ENCODE data around the gene GSAP.

The GSAP gene

GRCh38 chr7:77434570-77435275 is 18.6 kb upstream of the GSAP start:
- DNase-seq = no peak

DNA sequence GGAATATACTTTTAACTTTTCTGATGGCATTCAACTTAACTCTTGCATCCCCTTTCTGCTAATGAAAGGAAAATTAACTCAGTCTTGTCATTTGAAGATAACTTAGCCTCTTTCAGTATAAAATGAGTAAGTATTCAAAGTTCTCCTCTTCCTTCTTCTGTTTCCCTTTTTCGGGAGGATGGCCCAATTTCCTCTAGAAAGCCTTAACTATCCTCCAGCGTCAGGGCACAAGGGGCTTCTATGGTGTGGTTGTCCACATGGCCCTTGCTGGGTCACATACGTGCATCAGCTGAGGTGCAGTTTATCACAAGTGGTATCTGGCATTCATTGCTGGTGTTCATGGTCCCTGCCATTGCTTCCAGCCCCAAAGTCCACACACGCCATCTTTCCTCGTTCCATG is 17.8 kb upstream of the GSAP start:
- DNase-seq = no peak

DNA sequence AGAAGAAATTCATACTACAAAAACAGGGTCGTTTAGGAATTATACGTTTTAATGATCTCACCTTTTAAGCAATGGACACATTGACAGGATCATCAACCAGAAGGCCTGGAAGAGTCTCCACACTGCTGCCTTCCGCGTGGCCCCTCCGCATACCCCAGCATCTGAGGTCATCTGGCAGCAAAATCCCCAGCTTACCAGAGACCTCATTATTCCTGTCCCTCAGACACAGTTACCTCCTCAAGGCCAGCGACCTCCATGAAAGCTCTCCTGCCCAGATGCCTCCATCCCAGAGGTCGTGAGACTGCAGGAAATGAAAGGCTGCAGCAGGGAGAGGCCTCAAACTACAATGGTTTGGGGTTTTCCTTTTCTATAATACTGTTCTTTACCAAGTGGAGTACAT is 14.8 kb upstream of the GSAP start:
- no peak for DNase-seq

GRCh38 chr7:77428777-77429231 is 12.7 kb upstream of the GSAP start:
- no peak for DNase-seq

GRCh38 chr7:77427996-77428603 is 12.0 kb upstream of the GSAP start:
- DNase-seq = no peak

- no peak for DNase-seq
These were observed 10.4 kb upstream of the GSAP start for GRCh38 chr7:77426521-77427051.

DNA sequence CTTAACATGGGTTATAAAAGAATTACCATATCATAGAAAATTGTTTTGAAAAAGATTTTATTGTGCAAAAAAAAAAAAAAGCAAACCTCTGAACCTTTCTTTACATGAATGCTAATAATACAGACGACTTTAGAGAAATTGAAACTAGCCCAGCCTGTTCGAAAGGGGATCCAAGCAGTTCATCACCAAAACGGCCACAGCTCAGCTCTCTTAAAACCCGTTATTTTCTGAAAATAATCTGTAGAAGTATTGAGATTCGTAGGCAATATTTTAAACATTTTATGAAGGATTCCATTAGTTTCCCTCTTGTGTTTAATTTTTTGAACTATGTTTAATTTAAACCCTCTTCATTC is 9.9 kb upstream of the GSAP start:
- no peak for DNase-seq

DNA sequence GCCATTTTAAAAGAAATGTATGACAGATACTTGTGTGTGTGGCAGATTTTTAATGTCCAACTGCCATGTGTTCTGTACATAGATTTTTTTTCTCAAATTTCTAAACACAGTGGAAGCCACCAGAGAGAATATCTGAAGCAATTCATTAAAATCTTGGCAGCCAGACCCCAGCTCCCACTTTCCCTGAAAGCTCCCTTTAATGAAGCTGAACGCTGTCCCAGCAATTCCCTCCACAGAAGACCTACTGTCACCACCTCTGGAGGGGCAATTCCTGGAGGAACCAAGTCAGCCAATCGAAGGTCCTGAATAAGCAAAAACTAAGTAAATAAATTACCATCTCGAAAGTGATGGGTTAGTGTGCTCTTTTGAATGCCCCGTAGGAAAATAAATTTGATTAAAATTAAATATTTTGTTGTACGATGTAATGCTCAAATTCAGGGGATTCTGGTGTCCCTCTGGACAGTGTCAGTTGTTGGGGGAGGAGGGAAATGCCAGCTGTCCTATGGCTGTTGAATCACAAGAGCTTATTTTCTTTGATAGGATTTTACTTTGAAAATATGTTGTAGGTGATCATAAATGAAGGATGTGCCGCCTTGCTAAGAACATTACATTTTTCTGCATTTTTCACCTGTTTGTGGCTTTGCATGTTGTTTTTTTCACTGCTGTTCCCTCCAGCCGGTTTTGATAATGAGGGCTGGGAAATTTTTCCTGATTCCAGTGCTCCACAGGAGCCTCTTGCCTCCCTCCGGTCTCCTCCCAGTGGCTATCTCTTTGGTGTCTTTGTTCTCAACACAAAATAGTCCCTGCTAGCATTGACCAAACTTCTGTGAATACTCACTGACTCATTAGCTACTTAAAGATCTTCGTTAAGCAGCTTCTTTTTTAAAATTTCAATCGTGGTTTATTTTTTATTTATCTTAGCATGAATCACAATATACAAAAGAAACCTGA is 9.2 kb upstream of the GSAP start:
- DNase-seq = no peak

DNA sequence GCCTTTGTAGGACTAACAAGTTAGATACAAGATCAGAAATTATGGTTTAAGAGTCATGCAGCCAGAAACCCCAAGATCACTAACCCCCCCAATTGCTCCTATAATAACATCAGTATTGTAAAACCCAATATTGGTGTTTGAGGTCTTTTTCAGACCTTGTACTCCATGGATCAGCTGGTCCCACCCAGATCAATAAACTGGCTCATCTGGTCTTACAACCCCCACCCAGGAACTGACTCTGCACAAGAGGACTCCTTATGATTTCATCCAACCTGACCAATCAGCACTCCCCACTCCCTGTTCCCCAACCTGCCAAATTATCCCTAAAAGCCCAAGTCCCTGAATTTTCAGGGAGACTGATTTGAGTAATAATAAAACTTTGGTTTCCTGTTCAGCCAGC is 6.4 kb upstream of the GSAP start:
- no peak for DNase-seq

DNA sequence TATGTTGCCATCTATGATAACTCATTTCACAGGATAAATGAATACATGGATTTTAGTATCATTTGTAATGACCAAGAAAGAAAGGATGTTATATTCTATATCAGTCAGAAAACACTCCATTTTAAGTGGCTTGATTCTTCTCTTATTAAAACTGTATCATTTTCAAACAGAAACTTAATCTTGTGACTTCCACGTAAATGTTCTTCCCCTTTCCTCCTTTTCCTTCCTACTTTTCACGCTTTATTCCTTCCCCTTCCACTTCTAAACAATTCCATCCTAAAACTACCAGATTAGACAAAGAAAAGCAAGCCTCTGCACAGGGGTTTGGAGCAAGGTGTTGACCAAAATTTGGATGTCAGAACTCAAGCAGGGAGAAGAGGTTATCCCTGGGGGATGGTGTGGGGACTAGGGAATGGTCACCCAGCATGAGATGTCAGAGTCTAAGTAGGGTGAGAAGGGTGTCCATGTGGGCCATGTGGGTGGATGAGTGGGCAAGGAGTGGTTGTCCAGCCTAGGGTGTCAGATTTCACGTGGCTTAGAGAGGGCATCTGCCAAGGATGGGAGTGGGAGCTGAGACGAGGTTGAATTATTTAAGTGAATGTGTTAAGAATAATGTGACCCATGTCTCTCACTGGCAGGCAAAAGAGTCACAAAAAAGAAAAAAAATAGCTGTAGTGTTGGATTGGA is 5.0 kb upstream of the GSAP start:
- DNase-seq = no peak

DNA sequence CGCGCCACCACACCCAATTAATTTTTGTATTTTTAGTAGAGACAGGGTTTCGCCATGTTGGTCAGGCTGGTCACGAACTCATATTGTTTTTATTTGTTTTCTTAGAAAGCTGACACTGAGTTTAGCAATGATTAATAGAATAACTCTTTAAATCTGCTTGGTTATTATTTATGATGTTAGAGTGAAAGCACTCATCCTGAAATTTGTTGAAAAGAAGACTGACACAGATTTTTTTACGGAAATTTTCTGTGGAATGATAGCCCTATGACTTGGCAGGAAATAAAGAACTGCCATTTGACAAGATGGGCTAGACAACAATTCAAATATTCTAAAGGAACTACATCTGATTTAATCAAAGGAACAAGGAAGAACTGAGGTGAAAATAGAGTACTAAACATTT is 4.3 kb upstream of the GSAP start:
- no peak for DNase-seq

DNA sequence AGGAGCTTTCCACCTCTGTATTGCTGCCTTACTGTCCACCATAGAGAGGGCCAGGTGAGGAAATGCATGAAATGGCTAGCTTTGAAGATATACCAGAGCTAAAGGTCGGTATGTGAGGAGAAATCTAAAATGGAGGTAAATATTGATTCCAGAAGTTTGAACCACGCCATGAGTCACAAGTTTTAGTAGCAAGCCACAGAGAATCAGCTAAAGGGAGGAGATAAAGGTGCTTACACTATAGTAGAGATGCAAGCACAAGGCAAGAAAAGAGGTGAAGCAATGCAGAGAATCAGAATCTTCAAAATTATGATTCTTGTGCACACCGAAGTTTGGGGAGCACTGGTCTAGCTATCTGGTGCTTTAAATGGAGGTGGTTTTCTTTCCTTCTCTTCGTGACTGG is 3.0 kb upstream of the GSAP start:
- DNase-seq = no peak

GRCh38 chr7:77417801-77418200 is 1.7 kb upstream of the GSAP start:
- DNase-seq = no peak

GRCh38 chr7:77416621-77417371 is 647 bp upstream of the GSAP start:
- DNase-seq = peak; percentile 57

DNA sequence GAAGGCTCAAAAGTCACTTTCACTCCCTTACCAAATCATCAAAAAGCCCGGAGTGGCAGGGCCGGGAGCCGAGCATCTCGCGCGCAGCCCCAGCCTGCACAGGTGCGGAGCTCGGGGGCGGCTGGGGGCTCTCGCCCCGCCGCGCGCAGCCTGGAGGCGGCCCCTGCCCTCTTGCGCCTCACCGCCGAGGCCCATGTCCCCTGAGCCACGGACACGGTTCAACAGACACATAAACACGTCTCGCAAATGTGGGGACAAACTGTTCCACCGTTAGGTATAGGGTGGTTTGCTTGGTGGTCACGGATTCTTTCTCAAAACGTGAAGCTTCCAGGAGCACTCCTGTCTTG is 700 bp downstream of the GSAP start:
- no peak for DNase-seq

DNA sequence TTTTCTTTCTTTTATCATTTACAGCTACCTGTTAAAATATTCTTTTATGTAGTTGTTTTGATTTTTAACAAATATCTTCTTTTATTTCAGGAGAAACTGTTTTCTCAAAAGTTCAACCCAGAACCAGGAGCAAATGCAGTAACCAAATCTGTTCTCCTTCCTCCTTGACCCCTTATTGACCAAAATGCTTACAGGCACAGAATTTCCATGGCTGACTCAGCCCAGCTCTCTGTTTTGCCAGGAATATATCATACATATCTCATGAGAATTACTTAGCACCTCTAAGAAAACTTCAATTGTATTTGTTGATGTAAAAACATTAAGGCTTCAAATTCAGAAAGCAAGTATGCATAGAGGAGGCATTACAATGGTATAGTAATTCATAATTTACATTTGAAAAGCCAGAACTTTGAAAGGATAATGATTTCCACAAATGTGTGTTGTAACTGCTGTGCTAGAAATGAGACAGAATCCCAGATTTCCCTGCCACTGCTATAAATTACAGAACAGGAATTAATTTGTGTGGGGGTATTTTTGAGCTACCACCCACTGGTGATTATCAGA is 2.2 kb downstream of the GSAP start:
- no peak for DNase-seq

DNA sequence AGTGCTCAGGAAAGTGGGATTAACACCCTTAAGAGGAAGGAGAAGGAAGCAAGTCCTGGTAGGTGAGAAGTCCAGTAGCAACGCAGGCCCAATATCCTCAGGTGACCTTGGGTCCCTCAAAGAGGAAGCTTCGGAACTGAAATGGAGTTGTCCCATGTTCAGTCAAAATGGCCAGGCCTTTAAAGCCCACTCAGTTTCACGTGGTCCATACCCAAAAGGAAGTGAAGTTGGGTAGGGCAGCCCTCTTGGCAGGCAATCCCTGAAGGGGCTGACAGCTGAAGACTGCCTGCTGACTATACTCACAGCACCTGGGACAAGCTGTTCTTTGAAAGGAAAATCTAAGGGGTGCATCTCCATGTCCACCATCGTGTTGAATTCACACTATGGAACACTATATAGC is 3.0 kb downstream of the GSAP start:
- no peak for DNase-seq

DNA sequence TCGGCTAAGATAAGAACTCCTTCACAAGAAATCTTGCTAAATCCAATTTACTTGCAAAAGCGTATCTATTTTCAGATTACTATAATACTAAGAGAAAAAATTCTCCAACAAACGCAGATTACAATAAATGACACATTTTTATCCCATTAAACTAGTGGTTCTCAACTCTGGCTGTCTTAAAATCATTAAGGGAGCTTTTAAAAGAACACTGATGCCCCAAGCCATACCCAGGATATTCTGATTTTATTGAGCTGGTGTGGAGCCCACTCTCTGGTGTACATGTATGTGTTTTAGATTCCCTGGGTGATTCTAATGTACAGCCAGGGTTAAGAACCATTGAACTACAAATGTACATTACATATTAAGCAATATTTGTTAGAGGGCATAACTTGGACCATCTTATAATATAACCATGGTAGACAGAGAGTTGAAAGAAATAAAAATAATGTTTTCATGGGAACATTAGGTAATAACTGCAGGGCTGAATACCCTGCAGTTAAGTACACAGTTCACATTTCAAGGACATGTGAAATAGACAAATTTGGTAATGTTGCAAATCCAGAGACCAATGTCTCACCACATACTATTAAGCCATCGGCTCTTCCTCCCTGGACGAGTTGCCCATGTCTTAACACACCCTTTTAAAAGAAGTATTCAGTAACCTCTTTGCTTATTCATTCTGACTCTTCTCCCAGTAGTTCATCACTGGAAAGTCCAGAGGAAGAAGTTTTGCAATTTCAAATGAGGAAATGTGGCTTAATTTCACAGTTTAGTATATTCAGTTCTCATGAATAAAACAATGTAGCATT is 6.2 kb downstream of the GSAP start:
- no peak for DNase-seq

DNA sequence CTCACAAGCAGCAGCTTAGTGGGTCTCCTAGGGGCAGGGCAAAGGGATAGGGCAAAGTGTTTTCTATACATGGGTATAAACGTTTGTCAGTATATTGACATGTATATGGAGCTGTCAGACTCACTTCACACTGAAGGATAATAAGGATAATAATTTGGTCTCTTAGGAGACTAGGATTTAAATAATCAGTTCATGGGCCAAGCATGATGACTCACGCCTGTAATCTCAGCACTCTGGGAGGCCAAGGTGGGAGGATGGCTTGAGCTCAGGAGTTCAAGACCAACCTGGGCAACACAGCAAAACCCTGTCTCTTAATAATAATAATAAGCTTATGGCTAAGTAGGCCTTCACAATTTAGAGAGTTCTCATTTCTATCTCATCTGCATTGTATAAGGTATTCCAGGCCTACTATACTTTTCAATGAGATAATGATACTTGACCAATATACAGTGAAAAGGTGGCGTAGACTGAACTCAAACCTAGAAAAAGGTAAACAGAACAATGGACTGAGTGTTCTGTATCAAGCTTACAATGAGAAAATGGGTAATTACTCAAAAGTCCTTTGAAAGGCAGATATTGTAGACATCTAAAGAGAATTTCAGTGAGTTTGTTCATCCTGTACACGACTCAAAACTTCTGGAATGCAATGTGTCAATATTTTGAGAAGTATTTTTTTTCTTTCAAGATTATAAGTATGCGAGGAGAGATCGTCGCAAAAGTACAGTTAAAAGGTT is 7.0 kb downstream of the GSAP start:
- DNase-seq = no peak

- no peak for DNase-seq
These were observed 8.2 kb downstream of the GSAP start for GRCh38 chr7:77407906-77408305.

Measured in midbrain (tissue), 1 donor.